ENCODE data around the gene DUSP21.
"Not testable (repeated sequence)": the region's sequence is repeated elsewhere in the genome, so short reads cannot be mapped to it uniquely, and the experiment has no call there.

DUSP21 gene

DNA sequence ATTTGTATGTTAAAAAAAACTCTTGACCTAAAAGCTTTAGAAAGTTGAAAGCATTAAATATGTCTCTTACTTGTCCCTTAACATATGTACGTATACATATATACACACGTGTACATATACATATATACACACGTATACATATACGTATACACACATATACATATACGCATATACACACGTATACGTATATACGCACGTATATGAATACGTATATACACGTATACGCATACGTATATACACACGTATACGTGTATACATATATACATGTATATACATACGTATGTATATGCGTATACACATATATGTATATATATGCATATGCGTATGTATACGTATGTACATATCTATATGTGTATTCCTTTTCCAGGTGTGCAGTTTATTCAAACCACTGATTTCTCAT is 32.9 kb downstream of the DUSP21 start:
- no peak for DNase-seq

- DNase-seq, result no peak
Observed at GRCh38 chrX:44878780-44879179, 35.0 kb downstream of the DUSP21 start.

DNA sequence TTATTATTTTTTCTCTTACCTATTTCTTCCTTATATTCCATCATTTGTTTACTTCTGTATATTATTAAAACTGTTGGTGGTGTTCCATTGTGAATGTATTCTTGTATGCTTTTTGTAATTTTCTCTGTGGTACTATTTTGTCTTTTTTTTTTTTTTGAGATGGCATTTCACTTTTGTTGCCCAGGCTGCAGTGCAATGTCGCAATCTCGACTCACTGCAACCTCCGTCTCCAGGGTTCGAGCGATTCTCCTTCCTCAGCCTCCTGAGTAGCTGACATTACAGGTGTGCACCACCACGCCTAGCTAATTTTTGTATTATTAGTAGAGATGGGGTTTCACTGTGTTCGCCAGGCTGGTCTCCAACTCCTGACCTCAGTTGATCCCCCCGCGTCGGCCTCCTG is 37.7 kb downstream of the DUSP21 start:
- DNase-seq, result no peak

DNA sequence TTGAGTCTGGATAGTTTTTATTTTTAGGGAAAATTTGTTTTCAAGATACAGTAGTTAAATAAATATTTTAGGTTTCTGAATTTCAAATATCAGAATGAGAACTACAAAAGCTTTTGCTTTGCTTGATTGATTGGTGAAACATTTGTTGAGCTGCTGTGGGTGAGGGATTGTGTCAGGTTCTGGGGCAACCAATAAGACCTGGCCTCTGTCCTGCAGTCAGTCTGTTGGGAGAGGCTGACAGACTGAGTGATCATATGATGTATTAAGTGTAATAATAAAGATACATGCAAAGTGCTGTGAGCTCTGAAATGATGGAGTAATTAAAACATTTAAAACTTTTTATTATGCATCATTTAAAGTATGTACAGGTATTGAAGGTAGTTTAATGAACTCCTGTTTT is 38.8 kb downstream of the DUSP21 start:
- DNase-seq, result no peak

DNA sequence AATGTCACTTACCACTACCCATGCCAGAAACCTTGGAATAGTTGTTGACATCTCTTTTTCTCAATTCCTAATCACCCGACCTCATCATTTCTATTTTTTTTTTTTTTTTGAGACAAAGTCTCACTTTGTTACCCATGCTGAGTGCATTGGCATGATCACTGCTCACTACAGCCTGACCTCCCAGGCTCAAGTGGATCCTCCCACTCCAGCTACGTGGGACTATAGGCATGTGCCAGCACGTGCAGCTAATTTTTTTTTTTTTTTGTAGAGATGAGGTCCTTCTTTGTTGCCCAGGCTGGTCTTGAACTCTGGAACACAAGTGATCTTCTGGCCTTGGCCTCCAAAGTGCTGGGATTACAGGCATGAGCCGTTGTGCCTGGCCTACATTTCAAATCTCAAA is 41.1 kb downstream of the DUSP21 start:
- DNase-seq, result no peak

GRCh38 chrX:44889824-44890223 is 46.0 kb downstream of the DUSP21 start:
- no peak for DNase-seq

- DNase-seq, result no peak
Observed at GRCh38 chrX:44890247-44890646, 46.4 kb downstream of the DUSP21 start.

GRCh38 chrX:44890687-44891086 is 46.9 kb downstream of the DUSP21 start:
- not testable (repeated sequence) for DNase-seq

GRCh38 chrX:44891642-44892041 is 47.8 kb downstream of the DUSP21 start:
- no peak for DNase-seq
